PC-9 (cell line): ENCODE results near the gene CD1B.
"Not testable (repeated sequence)": the region's sequence is repeated elsewhere in the genome, so short reads cannot be mapped to it uniquely, and the experiment has no call there.

Experiments used
- EZH2 ChIP-seq: fragments of 200-600 bp; sonication (generic); IDR thresholded peaks from 2 replicates; pipeline ENCODE4 v1.8.0; 2017; ENCODE audit warnings: antibody characterized with exemption, low read depth
- TF ChIP-seq, protein P1 (sequence below): fragments of 200-600 bp; sonication (generic); conservative IDR thresholded peaks from 2 replicates; pipeline ENCODE4 v1.6.1; 2017; ENCODE audit warnings: mixed run types, antibody characterized with exemption, mild to moderate bottlenecking, moderate library complexity

DNA sequence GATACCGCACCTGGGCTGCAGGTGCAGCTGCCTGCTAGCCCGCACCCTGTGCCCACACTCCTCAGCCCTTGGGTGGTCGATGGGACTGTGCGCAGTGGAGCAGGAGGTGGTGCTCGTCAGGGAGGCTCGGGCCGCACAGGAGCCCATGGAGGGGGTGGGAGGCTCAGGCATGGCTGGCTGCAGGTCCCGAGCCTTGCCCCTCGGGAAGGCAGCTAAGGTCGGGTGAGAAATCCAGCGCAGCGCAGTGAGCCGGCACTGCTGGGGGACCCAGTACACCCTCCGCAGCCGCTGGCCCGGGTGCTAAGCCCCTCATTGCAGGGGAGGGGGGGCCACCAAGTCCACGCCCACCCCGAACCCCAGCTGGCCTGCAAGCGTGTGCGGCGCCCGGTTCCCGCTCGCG lies 42.8 kb upstream of the CD1B start:
- TF ChIP-seq, protein P1, sequence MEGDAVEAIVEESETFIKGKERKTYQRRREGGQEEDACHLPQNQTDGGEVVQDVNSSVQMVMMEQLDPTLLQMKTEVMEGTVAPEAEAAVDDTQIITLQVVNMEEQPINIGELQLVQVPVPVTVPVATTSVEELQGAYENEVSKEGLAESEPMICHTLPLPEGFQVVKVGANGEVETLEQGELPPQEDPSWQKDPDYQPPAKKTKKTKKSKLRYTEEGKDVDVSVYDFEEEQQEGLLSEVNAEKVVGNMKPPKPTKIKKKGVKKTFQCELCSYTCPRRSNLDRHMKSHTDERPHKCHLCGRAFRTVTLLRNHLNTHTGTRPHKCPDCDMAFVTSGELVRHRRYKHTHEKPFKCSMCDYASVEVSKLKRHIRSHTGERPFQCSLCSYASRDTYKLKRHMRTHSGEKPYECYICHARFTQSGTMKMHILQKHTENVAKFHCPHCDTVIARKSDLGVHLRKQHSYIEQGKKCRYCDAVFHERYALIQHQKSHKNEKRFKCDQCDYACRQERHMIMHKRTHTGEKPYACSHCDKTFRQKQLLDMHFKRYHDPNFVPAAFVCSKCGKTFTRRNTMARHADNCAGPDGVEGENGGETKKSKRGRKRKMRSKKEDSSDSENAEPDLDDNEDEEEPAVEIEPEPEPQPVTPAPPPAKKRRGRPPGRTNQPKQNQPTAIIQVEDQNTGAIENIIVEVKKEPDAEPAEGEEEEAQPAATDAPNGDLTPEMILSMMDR = not testable (repeated sequence)
- not testable (repeated sequence) for TF ChIP-seq EZH2
